CD4-positive, alpha-beta T cell (primary cell): Measurements from ENCODE around the gene AP4E1. TPM values are rescaled to one million over a fixed set of nuclear protein-coding genes. Genes with fewer than 3 reads are reported as not detected.

Experiments used
- ATAC-seq: fragments of 200-7000 bp; cut with Tn5 transposase; one replicate; pipeline ENCODE4 v1.10.0; 2022; ENCODE audit warnings: mild to moderate bottlenecking; ENCODE audit not compliant: poor library complexity
- CTCF ChIA-PET: fragments of 350-600 bp; sonication (Branson Sonifier 250); formaldehyde crosslinking; loops from one replicate; lab custom pipeline; 2021; ENCODE audit warnings: antibody characterized with exemption, inconsistent platforms; lab: Charles Lee
- POLR2A ChIA-PET: fragments of 350-600 bp; sonication (Branson Sonifier 250); formaldehyde crosslinking; loops from one replicate; lab custom pipeline; 2021; ENCODE audit warnings: antibody characterized with exemption, inconsistent platforms; lab: Charles Lee
- DNase-seq, 14 experiments: peaks; one replicate each; pipeline ENCODE4 v3.0.0-alpha.2; 2013 to 2020; ENCODE audit warnings: mixed read lengths in 2 of 14
- H3K27ac ChIP-seq, 2 donors: one replicate each; pipeline versions ENCODE4 v1.5.1 to v1.7.0; 2013; ENCODE audit warnings: low read length in 2 of 2, low read depth in 1 of 2, mild to moderate bottlenecking in 1 of 2
- H3K27me3 ChIP-seq, 2 experiments: 1 replicate in 1 of 2; 2 replicates in 1 of 2; pipeline versions ENCODE4 v1.6.1 to v1.7.0; 2013; ENCODE audit warnings: low read length in 2 of 2, control low read depth in 1 of 2, mild to moderate bottlenecking in 1 of 2, moderate library complexity in 1 of 2; ENCODE audit not compliant: insufficient read depth in 2 of 2, control insufficient read depth in 1 of 2
- H3K36me3 ChIP-seq: one replicate; pipeline ENCODE4 v1.6.1; 2013; ENCODE audit warnings: low read length, control low read depth; ENCODE audit not compliant: insufficient read depth
- H3K4me1 ChIP-seq: one replicate; pipeline ENCODE4 v1.6.1; 2013; ENCODE audit warnings: low read length, control low read depth; ENCODE audit not compliant: insufficient read depth
- H3K4me3 ChIP-seq: one replicate; pipeline ENCODE4 v1.5.1; 2013; ENCODE audit warnings: mild to moderate bottlenecking, low read length, moderate library complexity
- H3K9me3 ChIP-seq, 2 experiments: 1 replicate in 1 of 2; 2 replicates in 1 of 2; pipeline versions ENCODE4 v1.6.1 to v1.7.0; 2013; ENCODE audit warnings: low read length in 2 of 2, mild to moderate bottlenecking in 2 of 2, control low read depth in 1 of 2, moderate library complexity in 1 of 2; ENCODE audit not compliant: control insufficient read depth in 1 of 2, insufficient read depth in 1 of 2
- H3K27ac Mint-ChIP-seq: one replicate; pipeline ENCODE4 v1.8.0; 2020; ENCODE audit warnings: mixed read lengths
- H3K27me3 Mint-ChIP-seq: one replicate; pipeline ENCODE4 v1.8.0; 2021; ENCODE audit warnings: mixed read lengths
- H3K36me3 Mint-ChIP-seq: one replicate; pipeline ENCODE4 v1.8.0; 2021; ENCODE audit warnings: low read depth, mixed read lengths
- H3K4me1 Mint-ChIP-seq: one replicate; pipeline ENCODE4 v1.8.0; 2021; ENCODE audit warnings: low read depth, mixed read lengths
- H3K4me3 Mint-ChIP-seq: one replicate; pipeline ENCODE4 v1.8.0; 2020; ENCODE audit warnings: mild to moderate bottlenecking, mixed read lengths
- H3K9me3 Mint-ChIP-seq: one replicate; pipeline ENCODE4 v1.8.0; 2020; ENCODE audit warnings: mixed read lengths
- intact Hi-C, 2 experiments: fragments of 100-400 bp; cut with DNase I in 1 of 2; cut with micrococcal nuclease in 1 of 2; formaldehyde crosslinking; loops; one replicate each; pipeline versions ENCODE4 v1.15.1 to v1.9.0; 2023 to 2025; cut with DNase I, micrococcal nuclease
- total RNA-seq, 174 experiments: library from RNA in 2 of 174; stranded (reverse) in 2 of 174; gene quantifications; one replicate each; pipeline ENCODE4 v1.2.3 and lab custom pipeline; 2021 to 2026
- TF ChIP-seq, protein P1 (sequence below): fragments of 200-600 bp; IDR thresholded peaks from one replicate; pipeline ENCODE4 v1.8.0; 2022; ENCODE audit warnings: antibody characterized with exemption, mild to moderate bottlenecking

The AP4E1 gene
- total RNA-seq, 2 experiments from 2014 or later, result 6.3 to 6.6 TPM

DNA sequence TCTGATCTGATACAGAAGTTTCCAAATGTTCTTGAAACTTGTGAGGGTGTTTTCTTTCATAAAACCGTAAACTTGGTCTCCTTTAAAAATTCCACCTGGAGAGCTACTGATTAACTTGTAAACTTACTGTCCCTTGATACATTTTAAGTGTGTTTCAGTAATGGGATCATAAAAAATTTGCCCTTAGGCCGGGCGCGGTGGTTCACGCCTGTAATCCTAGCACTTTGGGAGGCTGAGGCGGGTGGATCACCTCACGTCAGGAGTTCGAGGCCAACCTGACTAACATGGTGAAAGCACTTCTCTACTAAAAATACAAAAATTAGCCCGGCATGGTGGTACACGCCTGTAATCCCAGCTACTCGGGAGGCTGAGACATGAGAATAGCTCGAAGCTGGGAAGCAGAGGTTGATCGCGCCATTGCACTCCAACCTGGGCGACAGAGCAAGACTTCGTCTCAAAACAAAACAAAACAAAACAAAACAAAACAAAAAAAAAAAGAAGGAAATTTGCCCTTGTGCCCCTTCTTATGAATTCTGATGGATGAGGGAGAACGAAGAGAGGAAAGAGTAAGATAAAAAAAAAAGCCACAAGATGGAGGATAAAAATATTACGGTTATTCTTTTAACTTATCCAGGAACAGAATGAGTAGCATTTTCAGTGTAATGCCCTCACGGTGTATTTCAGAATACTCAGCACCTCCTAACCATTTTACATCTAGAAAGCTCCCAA lies 32.1 kb upstream of the AP4E1 start:
- intact Hi-C loops, result loop anchor here (1.0 to 2.0 kb wide), 2 partner anchors 192 to 201 kb away; no protein-coding TSS in a partner anchor
- no peak overlapping the region for H3K27ac ChIP-seq
- CTCF ChIA-PET, result interaction anchor here (0.7 to 2.1 kb wide), 11 partner anchors 9 to 242 kb away, joined by 3 to 27 read pairs (median 3); no protein-coding TSS in a partner anchor
- POLR2A ChIA-PET, result interaction anchor here (0.5 to 1.1 kb wide), 5 partner anchors 31 to 522 kb away, joined by 3 to 5 read pairs (median 4); partner anchors contain the start of genes GABPB1 and TRPM7
- H3K9me3 ChIP-seq, result no peaks in the 10 kb centered on the region
- peaks cover 14% of the 10 kb centered on the region for H3K4me1 Mint-ChIP-seq
- TF ChIP-seq, protein P1, sequence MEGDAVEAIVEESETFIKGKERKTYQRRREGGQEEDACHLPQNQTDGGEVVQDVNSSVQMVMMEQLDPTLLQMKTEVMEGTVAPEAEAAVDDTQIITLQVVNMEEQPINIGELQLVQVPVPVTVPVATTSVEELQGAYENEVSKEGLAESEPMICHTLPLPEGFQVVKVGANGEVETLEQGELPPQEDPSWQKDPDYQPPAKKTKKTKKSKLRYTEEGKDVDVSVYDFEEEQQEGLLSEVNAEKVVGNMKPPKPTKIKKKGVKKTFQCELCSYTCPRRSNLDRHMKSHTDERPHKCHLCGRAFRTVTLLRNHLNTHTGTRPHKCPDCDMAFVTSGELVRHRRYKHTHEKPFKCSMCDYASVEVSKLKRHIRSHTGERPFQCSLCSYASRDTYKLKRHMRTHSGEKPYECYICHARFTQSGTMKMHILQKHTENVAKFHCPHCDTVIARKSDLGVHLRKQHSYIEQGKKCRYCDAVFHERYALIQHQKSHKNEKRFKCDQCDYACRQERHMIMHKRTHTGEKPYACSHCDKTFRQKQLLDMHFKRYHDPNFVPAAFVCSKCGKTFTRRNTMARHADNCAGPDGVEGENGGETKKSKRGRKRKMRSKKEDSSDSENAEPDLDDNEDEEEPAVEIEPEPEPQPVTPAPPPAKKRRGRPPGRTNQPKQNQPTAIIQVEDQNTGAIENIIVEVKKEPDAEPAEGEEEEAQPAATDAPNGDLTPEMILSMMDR, result no peak
- H3K9me3 Mint-ChIP-seq, result no peaks in the 10 kb centered on the region
- no peaks in the 10 kb centered on the region for H3K36me3 Mint-ChIP-seq
- H3K4me3 Mint-ChIP-seq, result peak overlapping the region; percentile 44
- no peaks in the 10 kb centered on the region for H3K36me3 ChIP-seq
- no peak overlapping the region for H3K27ac Mint-ChIP-seq
- DNase-seq (no peak), ATAC-seq (peak; percentile 29)
- H3K27me3 Mint-ChIP-seq, result no peaks in the 10 kb centered on the region
- no peaks in the 10 kb centered on the region for H3K27me3 ChIP-seq
- H3K4me3 ChIP-seq, result peak overlapping the region; percentile 26
- H3K4me1 ChIP-seq, result peaks cover 19% of the 10 kb centered on the region

DNA sequence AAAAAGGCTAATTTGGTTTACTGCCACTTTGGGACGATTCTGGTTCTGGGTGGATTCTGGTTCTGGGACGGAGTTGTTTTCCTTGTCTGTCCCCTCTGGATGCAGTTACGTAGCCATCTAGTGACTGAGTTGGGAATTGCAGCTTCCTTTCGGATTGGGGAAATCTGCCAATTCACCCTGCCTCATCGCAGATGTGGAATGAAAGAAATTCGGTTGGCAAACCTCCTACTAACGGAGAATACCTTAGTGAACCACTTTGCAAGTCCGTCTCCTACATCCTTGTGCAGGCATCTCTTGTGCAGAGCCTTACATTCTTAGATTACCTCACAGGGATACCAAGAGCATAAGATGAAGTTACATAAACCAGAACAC lies 31.5 kb upstream of the AP4E1 start:
- H3K4me1 ChIP-seq, result peaks cover 21% of the 10 kb centered on the region
- Mint-ChIP-seq H3K27ac (no peak overlapping the region), H3K27me3 (no peaks in the 10 kb centered on the region), H3K36me3 (no peaks in the 10 kb centered on the region), H3K4me3 (peak overlapping the region; percentile 44), H3K4me1 (peaks cover 14% of the 10 kb centered on the region), H3K9me3 (no peaks in the 10 kb centered on the region)
- H3K9me3 ChIP-seq, result no peaks in the 10 kb centered on the region
- no peak overlapping the region for H3K27ac ChIP-seq
- ATAC-seq (peak; percentile 67), DNase-seq (peak; percentile 36 to 86 (median 52))
- H3K36me3 ChIP-seq, result no peaks in the 10 kb centered on the region
- intact Hi-C loops, result loop anchor here (1.0 to 2.0 kb wide), 2 partner anchors 192 to 202 kb away; no protein-coding TSS in a partner anchor
- POLR2A ChIA-PET, result interaction anchor here (1.0 to 1.1 kb wide), 4 partner anchors 31 to 522 kb away, joined by 4 to 5 read pairs (median 4); partner anchors contain the start of genes GABPB1 and TRPM7
- TF ChIP-seq, protein P1, result peak; percentile 99
- H3K27me3 ChIP-seq, result no peaks in the 10 kb centered on the region
- peak overlapping the region; percentile 26 for H3K4me3 ChIP-seq
- CTCF ChIA-PET, result interaction anchor here (0.6 to 2.1 kb wide), 13 partner anchors 9 to 242 kb away, joined by 3 to 27 read pairs (median 3); no protein-coding TSS in a partner anchor

DNA sequence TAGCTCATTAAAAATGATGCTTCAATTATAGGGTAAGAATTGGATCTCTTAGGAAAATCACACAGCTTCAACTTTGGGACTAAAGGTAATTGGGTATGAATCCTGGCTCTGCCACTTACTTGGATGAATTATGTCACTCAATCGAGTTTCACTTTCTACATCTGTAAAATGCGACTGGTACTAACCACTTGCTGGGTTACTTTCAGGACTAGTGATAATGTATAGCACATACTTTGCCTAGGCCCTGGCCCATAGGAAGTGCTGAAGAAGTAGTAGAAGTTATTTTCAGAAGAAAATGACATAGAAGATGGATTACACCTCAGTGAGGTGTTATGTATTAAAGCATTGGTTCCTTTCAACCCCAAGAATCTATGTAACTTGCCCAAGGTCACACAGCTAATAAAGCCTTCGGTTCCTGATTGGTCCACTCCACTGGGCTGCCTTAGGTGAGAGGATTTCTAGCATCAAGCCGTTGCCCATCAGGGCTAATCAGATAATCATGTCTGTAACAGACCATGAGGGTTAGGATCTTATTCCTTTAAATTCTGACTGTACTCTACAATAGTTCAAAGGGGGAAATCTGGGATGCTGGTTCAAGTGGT lies 29.4 kb upstream of the AP4E1 start:
- no peaks in the 10 kb centered on the region for H3K9me3 ChIP-seq
- no peak overlapping the region for H3K4me3 Mint-ChIP-seq
- H3K27me3 ChIP-seq, result no peaks in the 10 kb centered on the region
- no peak overlapping the region for H3K27ac ChIP-seq
- no peaks in the 10 kb centered on the region for H3K9me3 Mint-ChIP-seq
- no peak overlapping the region for H3K27ac Mint-ChIP-seq
- peaks cover 28% of the 10 kb centered on the region for H3K4me1 ChIP-seq
- no peak overlapping the region for H3K4me3 ChIP-seq
- TF ChIP-seq, protein P1, result no peak
- no peaks in the 10 kb centered on the region for H3K36me3 Mint-ChIP-seq
- CTCF ChIA-PET, result interaction anchor here (1.3 kb wide), 1 partner anchor 8 kb away, joined by 4 read pairs; no protein-coding TSS in a partner anchor
- no peaks in the 10 kb centered on the region for H3K27me3 Mint-ChIP-seq
- intact Hi-C loops, result no loop called here
- POLR2A ChIA-PET, result no interaction called here
- H3K4me1 Mint-ChIP-seq, result peaks cover 14% of the 10 kb centered on the region
- no peaks in the 10 kb centered on the region for H3K36me3 ChIP-seq
- DNase-seq (peak in 3 of 14 experiments; percentile 18 to 31 (median 27)), ATAC-seq (no peak)
